GM12892 (cell line): ENCODE measurements around the gene HOXB9.

Experiments used
- POLR2A ChIP-seq: IDR thresholded peaks from 2 replicates; pipeline ENCODE4 v1.6.1; 2011; ENCODE audit warnings: low read depth, low read length, control low read depth
- POLR2AphosphoS5 ChIP-seq: IDR thresholded peaks from 2 replicates; pipeline ENCODE4 v1.6.1; 2011; ENCODE audit warnings: low read depth, low read length, control low read depth

DNA sequence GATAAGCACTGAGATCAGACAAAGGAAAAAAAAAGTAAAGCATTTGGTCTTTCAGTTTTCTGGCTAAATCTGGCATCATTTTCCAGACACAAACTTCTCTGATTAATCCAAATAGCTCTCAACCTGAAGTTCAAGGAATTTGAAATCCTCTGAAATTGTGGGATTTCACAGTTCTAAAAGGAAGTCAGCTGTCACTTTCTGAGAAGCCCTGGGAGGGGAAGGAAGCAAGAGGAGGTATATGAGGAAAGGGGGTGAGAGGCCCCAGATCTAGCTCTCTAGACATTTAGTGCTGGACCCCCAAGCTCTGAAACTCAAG is 17.5 kb upstream of the HOXB9 start:
- TF ChIP-seq POLR2A = no peak
- no peak for TF ChIP-seq POLR2AphosphoS5
